Measurements from ENCODE around the gene PLEKHG3.

DNA sequence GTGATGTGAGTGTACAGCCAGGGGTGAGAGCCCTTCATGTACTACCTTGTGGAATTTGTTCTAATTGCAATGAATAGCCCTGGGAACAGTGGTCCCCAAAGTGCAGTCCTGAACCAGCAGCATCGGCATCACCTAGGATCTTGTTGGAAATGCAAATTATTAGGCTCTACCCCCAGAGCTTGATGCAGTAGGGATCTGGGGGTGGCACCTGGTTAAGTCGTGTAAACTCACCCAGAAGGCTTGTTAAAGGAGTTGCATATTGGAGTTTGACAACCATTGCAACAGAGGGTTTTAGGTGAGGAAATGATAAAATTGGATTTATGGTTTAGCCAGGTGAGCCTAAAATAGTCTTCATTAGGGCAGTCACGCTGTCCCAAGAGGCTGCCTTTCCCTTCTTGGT, 73.2 kb downstream of the PLEKHG3 start:
- TF ChIP-seq EZH2 (IDR thresholded peaks at IDR 0.05; ENCODE audit: low read depth, unreplicated experiment): no peak
- TF ChIP-seq, protein P1, sequence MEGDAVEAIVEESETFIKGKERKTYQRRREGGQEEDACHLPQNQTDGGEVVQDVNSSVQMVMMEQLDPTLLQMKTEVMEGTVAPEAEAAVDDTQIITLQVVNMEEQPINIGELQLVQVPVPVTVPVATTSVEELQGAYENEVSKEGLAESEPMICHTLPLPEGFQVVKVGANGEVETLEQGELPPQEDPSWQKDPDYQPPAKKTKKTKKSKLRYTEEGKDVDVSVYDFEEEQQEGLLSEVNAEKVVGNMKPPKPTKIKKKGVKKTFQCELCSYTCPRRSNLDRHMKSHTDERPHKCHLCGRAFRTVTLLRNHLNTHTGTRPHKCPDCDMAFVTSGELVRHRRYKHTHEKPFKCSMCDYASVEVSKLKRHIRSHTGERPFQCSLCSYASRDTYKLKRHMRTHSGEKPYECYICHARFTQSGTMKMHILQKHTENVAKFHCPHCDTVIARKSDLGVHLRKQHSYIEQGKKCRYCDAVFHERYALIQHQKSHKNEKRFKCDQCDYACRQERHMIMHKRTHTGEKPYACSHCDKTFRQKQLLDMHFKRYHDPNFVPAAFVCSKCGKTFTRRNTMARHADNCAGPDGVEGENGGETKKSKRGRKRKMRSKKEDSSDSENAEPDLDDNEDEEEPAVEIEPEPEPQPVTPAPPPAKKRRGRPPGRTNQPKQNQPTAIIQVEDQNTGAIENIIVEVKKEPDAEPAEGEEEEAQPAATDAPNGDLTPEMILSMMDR (conservative IDR thresholded peaks at IDR 0.05; ENCODE audit: low read depth in 2 of 2): no peak
